GM21825 (cell line): ENCODE data around the gene DVL1.

Source experiments
- ATAC-seq: cut with Tn5 transposase; IDR thresholded peaks from one replicate; pipeline ENCODE4 v1.9.1; 2021; ENCODE audit warnings: mild to moderate bottlenecking, moderate library complexity; ENCODE audit not compliant: unreplicated experiment

The DVL1 gene

GRCh38 chr1:1356796-1357401 lies 7.7 kb upstream of the DVL1 start:
- no peak for ATAC-seq

- ATAC-seq, result no peak
These were observed 7.1 kb upstream of the DVL1 start for GRCh38 chr1:1356166-1356795.

GRCh38 chr1:1355416-1355815 lies 6.2 kb upstream of the DVL1 start:
- ATAC-seq, result no peak

GRCh38 chr1:1354271-1355247 lies 5.3 kb upstream of the DVL1 start:
- no peak for ATAC-seq

GRCh38 chr1:1353389-1354151 lies 4.4 kb upstream of the DVL1 start:
- ATAC-seq, result no peak

GRCh38 chr1:1352786-1353388 lies 3.7 kb upstream of the DVL1 start:
- ATAC-seq, result no peak

- ATAC-seq, result no peak
These were observed 2.6 kb upstream of the DVL1 start for GRCh38 chr1:1351511-1352427.

GRCh38 chr1:1348420-1349255 lies 580 bp downstream of the DVL1 start:
- ATAC-seq, result peak; percentile 3

- no peak for ATAC-seq
These were observed 1.4 kb downstream of the DVL1 start for GRCh38 chr1:1347663-1348419.

- ATAC-seq, result no peak
These were observed 2.1 kb downstream of the DVL1 start for GRCh38 chr1:1347026-1347595.

- no peak for ATAC-seq
These were observed 2.7 kb downstream of the DVL1 start for GRCh38 chr1:1346501-1346890.

GRCh38 chr1:1345860-1346500 lies 3.2 kb downstream of the DVL1 start:
- ATAC-seq, result no peak

- no peak for ATAC-seq
These were observed 3.8 kb downstream of the DVL1 start for GRCh38 chr1:1345384-1345783.

- ATAC-seq, result no peak
These were observed 4.4 kb downstream of the DVL1 start for GRCh38 chr1:1344655-1345361.

- no peak for ATAC-seq
These were observed 5.3 kb downstream of the DVL1 start for GRCh38 chr1:1343811-1344421.

GRCh38 chr1:1342584-1343115 lies 6.6 kb downstream of the DVL1 start:
- ATAC-seq, result no peak
